Neural cell (in vitro differentiated cells): ENCODE results near the gene PLXNA3. TPM values are rescaled to one million over a fixed set of nuclear protein-coding genes. Genes with fewer than 3 reads are reported as not detected.

Experiments used
- H2AFZ ChIP-seq: fragments of 200-600, 300-800 bp; sonication (generic), shearing (Covaris generic); 2 replicates; pipeline ENCODE4 v1.6.0; 2014; ENCODE audit warnings: low read depth, mild to moderate bottlenecking, antibody characterized with exemption, low read length, moderate library complexity
- H3F3A ChIP-seq: fragments of 200-600 bp; shearing (Covaris generic); 2 replicates; pipeline ENCODE4 v1.6.1; 2016; ENCODE audit warnings: mild to moderate bottlenecking, moderate library complexity, mixed read lengths, antibody characterized with exemption, low read length; ENCODE audit not compliant: insufficient read depth, poor library complexity, severe bottlenecking
- H3K27ac ChIP-seq: fragments of 200-600, 300-800 bp; sonication (generic), shearing (Covaris generic); 2 replicates; pipeline ENCODE4 v1.5.1; 2014; ENCODE audit warnings: mild to moderate bottlenecking, low read length, moderate library complexity
- H3K27me3 ChIP-seq: fragments of 300-800, 200-600 bp; sonication (generic), shearing (Covaris generic); 2 replicates; pipeline ENCODE4 v1.6.0; 2014; ENCODE audit warnings: mild to moderate bottlenecking, low read depth, low read length, moderate library complexity; ENCODE audit not compliant: insufficient read depth
- H3K36me3 ChIP-seq: fragments of 300-800, 200-600 bp; sonication (generic), shearing (Covaris generic); 2 replicates; pipeline ENCODE4 v1.5.1; 2014; ENCODE audit warnings: mild to moderate bottlenecking, antibody characterized with exemption, low read length, moderate library complexity; ENCODE audit not compliant: insufficient read depth
- H3K4me2 ChIP-seq: fragments of 300-800, 200-600 bp; sonication (generic), shearing (Covaris generic); 2 replicates; pipeline ENCODE4 v1.6.0; 2014; ENCODE audit warnings: mild to moderate bottlenecking, low read length
- H3K4me3 ChIP-seq: fragments of 300-800, 200-600 bp; sonication (generic), shearing (Covaris generic); 2 replicates; pipeline ENCODE4 v1.5.1; 2014; ENCODE audit warnings: mild to moderate bottlenecking, low read length, moderate library complexity
- H3K79me2 ChIP-seq: fragments of 200-600 bp; shearing (Covaris generic); replicated peaks from 2 replicates; pipeline ENCODE4 v1.6.0; 2014; ENCODE audit warnings: mild to moderate bottlenecking, low read length, moderate library complexity; ENCODE audit not compliant: insufficient read depth
- H3K9ac ChIP-seq: fragments of 300-800, 200-600 bp; sonication (generic), shearing (Covaris generic); 2 replicates; pipeline ENCODE4 v1.6.1; 2016; ENCODE audit warnings: mild to moderate bottlenecking, low read length, mixed read lengths
- H3K9me2 ChIP-seq: fragments of 200-600 bp; shearing (Covaris generic); 2 replicates; pipeline ENCODE4 v1.6.1; 2016; ENCODE audit warnings: mild to moderate bottlenecking, low read length, mixed read lengths; ENCODE audit not compliant: insufficient read depth
- H3K9me3 ChIP-seq: fragments of 200-600, 300-800 bp; sonication (generic), shearing (Covaris generic); 2 replicates; pipeline ENCODE4 v1.6.1; 2016; ENCODE audit warnings: mild to moderate bottlenecking, mixed run types, low read length, moderate library complexity, mixed read lengths
- H4K20me1 ChIP-seq: fragments of 200-600 bp; shearing (Covaris generic); 2 replicates; pipeline ENCODE4 v1.6.1; 2016; ENCODE audit warnings: mild to moderate bottlenecking, mixed run types; ENCODE audit not compliant: insufficient read depth
- CTCF ChIP-seq: fragments of 450-650 bp; IDR thresholded peaks from 2 replicates; pipeline ENCODE4 v1.5.1; 2014; ENCODE audit warnings: antibody characterized with exemption, mild to moderate bottlenecking, moderate library complexity; ENCODE audit not compliant: poor library complexity, severe bottlenecking
- EP300 ChIP-seq: fragments of 450-650 bp; conservative IDR thresholded peaks from 2 replicates; pipeline ENCODE4 v1.6.1; 2014; ENCODE audit warnings: antibody characterized with exemption, mild to moderate bottlenecking, moderate library complexity; ENCODE audit not compliant: poor library complexity, severe bottlenecking
- EZH2 ChIP-seq: fragments of 200-600, 300-800 bp; shearing (Covaris generic), sonication (generic); IDR thresholded peaks from 2 replicates; pipeline ENCODE4 v1.6.1; 2014; ENCODE audit warnings: antibody characterized with exemption, low read length, borderline replicate concordance, mild to moderate bottlenecking; ENCODE audit not compliant: insufficient read depth, poor library complexity, severe bottlenecking
- MXI1 ChIP-seq: fragments of 450-650 bp; conservative IDR thresholded peaks from 2 replicates; pipeline ENCODE4 v1.6.1; 2014; ENCODE audit warnings: antibody characterized with exemption, mild to moderate bottlenecking; ENCODE audit not compliant: poor library complexity, severe bottlenecking
- POLR2AphosphoS5 ChIP-seq: IDR thresholded peaks from 2 replicates; pipeline ENCODE4 v1.6.1; 2012
- RAD21 ChIP-seq: fragments of 450-650 bp; conservative IDR thresholded peaks from 2 replicates; pipeline ENCODE4 v1.6.1; 2014; ENCODE audit warnings: antibody characterized with exemption, mild to moderate bottlenecking, moderate library complexity
- REST ChIP-seq: IDR thresholded peaks from 2 replicates; pipeline ENCODE4 v1.6.1; 2012; ENCODE audit warnings: borderline replicate concordance
- SMC3 ChIP-seq: fragments of 450-650 bp; conservative IDR thresholded peaks from 2 replicates; pipeline ENCODE4 v1.6.1; 2014; ENCODE audit warnings: antibody characterized with exemption, mild to moderate bottlenecking, moderate library complexity; ENCODE audit not compliant: poor library complexity
- TAF1 ChIP-seq: IDR thresholded peaks from 2 replicates; pipeline ENCODE4 v1.6.1; 2012; ENCODE audit warnings: low read depth
- polyA plus RNA-seq: library from polyadenylated mRNA; depleted of rRNA; stranded (reverse); fragments of >200 nt; gene quantifications from 2 replicates; pipeline ENCODE4 v1.2.3, GENCODE V29; 2014

The PLXNA3 gene
- polyA plus RNA-seq, 1 donor from 2014 or later: 17.2 TPM

- Histone ChIP-seq H3K9ac (no peak overlapping the region), H3K4me3 (no peak overlapping the region), H3K36me3 (no peaks in the 10 kb centered on the region), H2AFZ (no peak overlapping the region), H4K20me1 (no peaks in the 10 kb centered on the region), H3K9me3 (no peaks in the 10 kb centered on the region), H3K27ac (no peak overlapping the region), H3K9me2 (no peaks in the 10 kb centered on the region), H3K4me2 (no peak overlapping the region), H3K27me3 (no peaks in the 10 kb centered on the region), H3F3A (no peaks in the 10 kb centered on the region), H3K79me2 (no peaks in the 10 kb centered on the region)
- TF ChIP-seq REST (no peak), RAD21 (no peak), POLR2AphosphoS5 (no peak), CTCF (no peak)
Measured at GRCh38 chrX:154469880-154470279, 11.8 kb downstream of the PLXNA3 start.

- H3F3A ChIP-seq: no peaks in the 10 kb centered on the region
- H3K4me3 ChIP-seq: no peak overlapping the region
- H3K9ac ChIP-seq: no peak overlapping the region
- no peaks in the 10 kb centered on the region for H3K79me2 ChIP-seq
- H3K9me3 ChIP-seq: no peaks in the 10 kb centered on the region
- TF ChIP-seq SMC3 (no peak), CTCF (no peak), RAD21 (no peak), EZH2 (no peak), MXI1 (no peak), POLR2AphosphoS5 (no peak), REST (no peak), EP300 (no peak), TAF1 (no peak)
- H3K9me2 ChIP-seq: no peaks in the 10 kb centered on the region
- H3K27ac ChIP-seq: no peak overlapping the region
- H4K20me1 ChIP-seq: no peaks in the 10 kb centered on the region
- H3K36me3 ChIP-seq: no peaks in the 10 kb centered on the region
- H3K27me3 ChIP-seq: no peaks in the 10 kb centered on the region
- no peak overlapping the region for H2AFZ ChIP-seq
- H3K4me2 ChIP-seq: no peak overlapping the region
Measured at GRCh38 chrX:154470434-154470833, 12.4 kb downstream of the PLXNA3 start.
